ENCODE measurements around the gene GYS2. TPM values are rescaled to one million over a fixed set of nuclear protein-coding genes. Genes with fewer than 3 reads are reported as not detected.

Gene GYS2
- total RNA-seq, 1 experiment from 2014 or later = not detected

- Histone ChIP-seq H3K36me3 (ENCODE audit: control insufficient read depth, insufficient read depth, low read length) (no peaks in the 10 kb centered on the region), H3K4me3 (ENCODE audit: low read depth in 2 of 2, low read length in 2 of 2) (no peak overlapping the region), H3K4me1 (ENCODE audit: control insufficient read depth, insufficient read depth, low read length) (no peaks in the 10 kb centered on the region), H3K27ac (ENCODE audit: low read length) (no peak overlapping the region), H3K9me3 (ENCODE audit: control insufficient read depth, insufficient read depth, low read depth, low read length) (no peaks in the 10 kb centered on the region), H3K27me3 (ENCODE audit: control insufficient read depth, insufficient read depth, low read length) (no peaks in the 10 kb centered on the region; the same call in 1 of the 2 replicates)
- intact Hi-C loops (cut with micrococcal nuclease; ENCODE audit: unreplicated experiment) = no loop called here
- in situ Hi-C loops (cut with HindIII; ENCODE audit: low pct_unique_long_range_greater_than_20kb, low sequenced_read_pairs) = no loop called here
- CTCF ChIA-PET = no interaction called here
- BruUV-seq (replicated peaks) = no TSS peak
- TF ChIP-seq SIN3A (IDR thresholded peaks at IDR 0.05; ENCODE audit: borderline replicate concordance, insufficient read depth, low read depth, low read length) (no peak), TCF7L2 (IDR thresholded peaks at IDR 0.05; ENCODE audit: low read depth, low read length) (no peak)
- DNase-seq (ENCODE audit: low read depth, low spot score) (no peak), ATAC-seq (no peak)
- POLR2A ChIA-PET = no interaction called here
Measured at GRCh38 chr12:21543151-21543550, 61.5 kb downstream of the GYS2 start.

GRCh38 chr12:21542403-21542802, 62.2 kb downstream of the GYS2 start:
- Histone ChIP-seq H3K4me1 (ENCODE audit: control insufficient read depth, insufficient read depth, low read length) (no peaks in the 10 kb centered on the region), H3K27me3 (ENCODE audit: control insufficient read depth, insufficient read depth, low read length) (no peaks in the 10 kb centered on the region; the same call in 1 of the 2 replicates), H3K4me3 (ENCODE audit: low read depth in 2 of 2, low read length in 2 of 2) (no peak overlapping the region), H3K36me3 (ENCODE audit: control insufficient read depth, insufficient read depth, low read length) (no peaks in the 10 kb centered on the region), H3K27ac (ENCODE audit: low read length) (no peak overlapping the region), H3K9me3 (ENCODE audit: control insufficient read depth, insufficient read depth, low read depth, low read length) (no peaks in the 10 kb centered on the region)
- CTCF ChIA-PET = no interaction called here
- in situ Hi-C loops (cut with HindIII; ENCODE audit: low pct_unique_long_range_greater_than_20kb, low sequenced_read_pairs) (no loop called here), intact Hi-C loops (cut with micrococcal nuclease; ENCODE audit: unreplicated experiment) (no loop called here)
- POLR2A ChIA-PET = no interaction called here
- ATAC-seq (no peak), DNase-seq (ENCODE audit: low read depth, low spot score) (no peak)
- TF ChIP-seq POLR2AphosphoS5 (IDR thresholded peaks at IDR 0.05; ENCODE audit: low read depth, low read length) (no peak), SIN3A (IDR thresholded peaks at IDR 0.05; ENCODE audit: borderline replicate concordance, insufficient read depth, low read depth, low read length) (no peak), REST (IDR thresholded peaks at IDR 0.05; ENCODE audit: insufficient read depth in 1 of 2, low read depth in 2 of 2, low read length in 1 of 2) (no peak), TCF7L2 (IDR thresholded peaks at IDR 0.05; ENCODE audit: low read depth, low read length) (no peak)
- TF ChIP-seq, protein P1, sequence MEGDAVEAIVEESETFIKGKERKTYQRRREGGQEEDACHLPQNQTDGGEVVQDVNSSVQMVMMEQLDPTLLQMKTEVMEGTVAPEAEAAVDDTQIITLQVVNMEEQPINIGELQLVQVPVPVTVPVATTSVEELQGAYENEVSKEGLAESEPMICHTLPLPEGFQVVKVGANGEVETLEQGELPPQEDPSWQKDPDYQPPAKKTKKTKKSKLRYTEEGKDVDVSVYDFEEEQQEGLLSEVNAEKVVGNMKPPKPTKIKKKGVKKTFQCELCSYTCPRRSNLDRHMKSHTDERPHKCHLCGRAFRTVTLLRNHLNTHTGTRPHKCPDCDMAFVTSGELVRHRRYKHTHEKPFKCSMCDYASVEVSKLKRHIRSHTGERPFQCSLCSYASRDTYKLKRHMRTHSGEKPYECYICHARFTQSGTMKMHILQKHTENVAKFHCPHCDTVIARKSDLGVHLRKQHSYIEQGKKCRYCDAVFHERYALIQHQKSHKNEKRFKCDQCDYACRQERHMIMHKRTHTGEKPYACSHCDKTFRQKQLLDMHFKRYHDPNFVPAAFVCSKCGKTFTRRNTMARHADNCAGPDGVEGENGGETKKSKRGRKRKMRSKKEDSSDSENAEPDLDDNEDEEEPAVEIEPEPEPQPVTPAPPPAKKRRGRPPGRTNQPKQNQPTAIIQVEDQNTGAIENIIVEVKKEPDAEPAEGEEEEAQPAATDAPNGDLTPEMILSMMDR (IDR thresholded peaks at IDR 0.05) = no peak
- no TSS peak for BruUV-seq (replicated peaks)

GRCh38 chr12:21541773-21542172, 62.9 kb downstream of the GYS2 start:
- ChIA-PET POLR2A (no interaction called here), CTCF (no interaction called here)
- TF ChIP-seq REST (IDR thresholded peaks at IDR 0.05; ENCODE audit: insufficient read depth in 1 of 2, low read depth in 2 of 2, low read length in 1 of 2) (no peak), SIN3A (IDR thresholded peaks at IDR 0.05; ENCODE audit: borderline replicate concordance, insufficient read depth, low read depth, low read length) (no peak), TCF7L2 (IDR thresholded peaks at IDR 0.05; ENCODE audit: low read depth, low read length) (no peak), POLR2AphosphoS5 (IDR thresholded peaks at IDR 0.05; ENCODE audit: low read depth, low read length) (no peak)
- TF ChIP-seq, protein P1 (IDR thresholded peaks at IDR 0.05) = no peak
- intact Hi-C loops (cut with micrococcal nuclease; ENCODE audit: unreplicated experiment) = no loop called here
- H3K4me3 ChIP-seq (ENCODE audit: low read depth in 2 of 2, low read length in 2 of 2) = no peak overlapping the region
- H3K36me3 ChIP-seq (ENCODE audit: control insufficient read depth, insufficient read depth, low read length) = no peaks in the 10 kb centered on the region
- H3K4me1 ChIP-seq (ENCODE audit: control insufficient read depth, insufficient read depth, low read length) = no peaks in the 10 kb centered on the region
- in situ Hi-C loops (cut with HindIII; ENCODE audit: low pct_unique_long_range_greater_than_20kb, low sequenced_read_pairs) = no loop called here
- no peak overlapping the region for H3K27ac ChIP-seq (ENCODE audit: low read length)
- no peak for DNase-seq (ENCODE audit: low read depth, low spot score)
- no peak for ATAC-seq
- H3K27me3 ChIP-seq (ENCODE audit: control insufficient read depth, insufficient read depth, low read length) = no peaks in the 10 kb centered on the region; the same call in 1 of the 2 replicates
- BruUV-seq (replicated peaks) = no TSS peak
- H3K9me3 ChIP-seq (ENCODE audit: control insufficient read depth, insufficient read depth, low read depth, low read length) = no peaks in the 10 kb centered on the region
